HepG2 (cell line): Measurements from ENCODE around the gene SGMS1. TPM values are rescaled to one million over a fixed set of nuclear protein-coding genes. Genes with fewer than 3 reads are reported as not detected.

ENCODE experiments used
- ATAC-seq: fragments of 200-7000 bp; cut with Tn5 transposase; 3 replicates; pipeline ENCODE4 v1.9.1; 2020; ENCODE audit warnings: mild to moderate bottlenecking, moderate library complexity
- BruUV-seq: library from RNA; stranded (reverse); fragments of 400-500 nt; replicated peaks from 2 replicates; lab custom pipeline; 2021; lab: Mats Ljungman, UMichigan
- CTCF ChIA-PET: fragments of 300-600 bp; formaldehyde crosslinking; extraction: SDS; loops from one replicate; lab custom pipeline; 2021; ENCODE audit warnings: low total read pairs, inconsistent platforms, low intra/inter-chr PET ratio; lab: Yijun Ruan, JAX
- POLR2A ChIA-PET: fragments of 350-600 bp; sonication (Branson Sonifier 250); formaldehyde crosslinking; loops from one replicate; lab custom pipeline; 2020; ENCODE audit warnings: antibody characterized with exemption, inconsistent platforms; lab: Yijun Ruan, JAX
- DNase-seq: peaks from one replicate; pipeline ENCODE4 v3.0.0-alpha.2; 2015; ENCODE audit warnings: low spot score
- FAIRE-seq: peaks from 3 replicates; lab custom pipeline; 2011; peaks lifted over from hg19 to GRCh38; lab: Jason Lieb, UNC
- H2AFZ ChIP-seq: one replicate; pipeline ENCODE4 v1.6.1; 2011; ENCODE audit warnings: low read length, inconsistent platforms
- H3K27ac ChIP-seq: fragments of 300-600 bp; 3 replicates; pipeline ENCODE4 v1.8.0; 2011; ENCODE audit warnings: mixed run types, mild to moderate bottlenecking, mixed read lengths, low read length, inconsistent platforms; ENCODE audit not compliant: insufficient read depth; ENCODE audit errors: extremely low read length
- H3K27me3 ChIP-seq, 2 experiments: fragments of 200-600 bp in 1 of 2; 2 replicates in 1 of 2; 3 replicates in 1 of 2; pipeline versions ENCODE4 v1.6.0 to v1.8.0; 2011; ENCODE audit warnings: low read length in 2 of 2, mild to moderate bottlenecking in 2 of 2, moderate library complexity in 2 of 2, inconsistent platforms in 1 of 2; ENCODE audit not compliant: insufficient read depth in 2 of 2, control insufficient read depth in 1 of 2
- H3K36me3 ChIP-seq, 2 experiments: fragments of 200-600 bp in 1 of 2; replicated peaks in 1 of 2; 2 replicates in 1 of 2; 3 replicates in 1 of 2; pipeline versions ENCODE4 v1.5.1 to v1.8.0; 2011; ENCODE audit warnings: low read length in 2 of 2, inconsistent platforms in 1 of 2; ENCODE audit not compliant: insufficient read depth in 2 of 2, control insufficient read depth in 1 of 2
- H3K4me1 ChIP-seq: 2 replicates; pipeline ENCODE4 v1.5.1; 2012; ENCODE audit warnings: low read length, inconsistent platforms; ENCODE audit not compliant: insufficient read depth
- H3K4me2 ChIP-seq: 2 replicates; pipeline ENCODE4 v1.6.0; 2011; ENCODE audit warnings: low read depth, low read length, inconsistent platforms
- H3K4me3 ChIP-seq, 3 experiments: fragments of 200-600 bp in 1 of 3; sonication (generic), shearing (Covaris generic) in 1 of 3; replicated peaks in 1 of 3; 2 replicates each; pipeline ENCODE4 v1.5.1; 2011 to 2016; ENCODE audit warnings: low read length in 3 of 3, inconsistent platforms in 2 of 3, low read depth in 2 of 3, mild to moderate bottlenecking in 2 of 3, control low read depth in 1 of 3, mixed read lengths in 1 of 3; ENCODE audit not compliant: insufficient read depth in 1 of 3
- H3K79me2 ChIP-seq: one replicate; pipeline ENCODE4 v1.6.1; 2011; ENCODE audit warnings: low read length, inconsistent platforms; ENCODE audit not compliant: insufficient read depth
- H3K9ac ChIP-seq: 2 replicates; pipeline ENCODE4 v1.6.0; 2011; ENCODE audit warnings: mild to moderate bottlenecking, low read depth, low read length, inconsistent platforms; ENCODE audit not compliant: insufficient read depth
- H3K9me3 ChIP-seq: 2 replicates; pipeline ENCODE4 v1.5.1; 2012; ENCODE audit warnings: mild to moderate bottlenecking, low read length
- H4K20me1 ChIP-seq: 2 replicates; pipeline ENCODE4 v1.6.0; 2011; ENCODE audit warnings: inconsistent platforms, mild to moderate bottlenecking, low read length, moderate library complexity; ENCODE audit not compliant: insufficient read depth
- GATAD2A ChIP-seq: IDR thresholded peaks from 2 replicates; pipeline ENCODE4 v1.6.1; 2016
- HES4 ChIP-seq: sonication (generic); formaldehyde crosslinking; IDR thresholded peaks from 2 replicates; pipeline ENCODE4 v1.9.0; 2021; ENCODE audit warnings: mild to moderate bottlenecking, missing genetic modification reagents, borderline replicate concordance
- MAFG ChIP-seq: sonication (generic); formaldehyde crosslinking; IDR thresholded peaks from 2 replicates; pipeline ENCODE4 v1.5.1; 2020; ENCODE audit warnings: mild to moderate bottlenecking, missing genetic modification reagents
- ZBED4 ChIP-seq: sonication (generic); formaldehyde crosslinking; IDR thresholded peaks from 2 replicates; pipeline ENCODE4 v1.4.0; 2020; ENCODE audit warnings: missing genetic modification reagents, borderline replicate concordance
- ZNF160 ChIP-seq: sonication (generic); formaldehyde crosslinking; IDR thresholded peaks from 2 replicates; pipeline ENCODE4 v1.8.0; 2022; ENCODE audit warnings: mild to moderate bottlenecking, inconsistent platforms, missing genetic modification reagents
- ZNF644 ChIP-seq: IDR thresholded peaks from 2 replicates; pipeline ENCODE4 v1.6.1; 2016; ENCODE audit warnings: low read depth
- ZNF703 ChIP-seq: sonication (generic); formaldehyde crosslinking; IDR thresholded peaks from 2 replicates; pipeline ENCODE4 v1.5.1; 2020; ENCODE audit warnings: missing genetic modification reagents, mild to moderate bottlenecking, moderate library complexity, borderline replicate concordance
- WGBS: methylation state at CpG from one replicate; pipeline ENCODE4 v1.1.6; 2017; ENCODE audit warnings: low lambda C conversion rate; 5-methylcytosine and 5-hydroxymethylcytosine counted together
- in situ Hi-C: cut with HindIII; loops from 2 replicates; pipeline ENCODE4 v1.10.0; 2017; ENCODE audit warnings: low pct_unique_long_range_greater_than_20kb; ENCODE audit not compliant: extremely low pct_ligation_motif_present
- intact Hi-C: fragments of 100-400 bp; cut with micrococcal nuclease; formaldehyde crosslinking; loops from one replicate; pipeline ENCODE4 v1.10.0; 2022; ENCODE audit not compliant: unreplicated experiment
- polyA plus RNA-seq, 8 experiments: library from polyadenylated mRNA; depleted of rRNA in 3 of 8; stranded (reverse) in 7 of 8; unstranded in 1 of 8; fragments of >200 nt; fragmentation: Illumina TruSeq in 4 of 8; extraction: Trizol in 4 of 8; gene quantifications; 2 replicates each; pipeline versions ENCODE4 v1.2.1 to v1.2.3, GENCODE V29; 2011 to 2016; ENCODE audit warnings: low read depth in 4 of 8, missing spikeins in 1 of 8, mixed read lengths in 1 of 8; ENCODE audit not compliant: insufficient read depth in 1 of 8
- total RNA-seq, 5 experiments: library from RNA; depleted of rRNA; stranded (reverse); fragments of >200 nt; fragmentation: Illumina TruSeq; extraction: Trizol; gene quantifications; 2 replicates each; pipeline ENCODE4 v1.2.3, GENCODE V29; 2016; ENCODE audit warnings: low read depth in 1 of 5

The SGMS1 gene
- total and polyA plus RNA-seq, 2 of the 13 experiments (the other 11 are each of a cell fraction or from before 2014, with no cell fraction given), result 6.5 to 15.1 TPM

- Histone ChIP-seq H3K27ac (no peak overlapping the region), H3K27me3 (no peaks in the 10 kb centered on the region; a peak in 1 of 5 replicates), H2AFZ (no peak overlapping the region), H3K79me2 (no peaks in the 10 kb centered on the region), H3K9ac (no peak overlapping the region), H3K36me3 (no peaks in the 10 kb centered on the region), H4K20me1 (no peaks in the 10 kb centered on the region), H3K4me2 (no peak overlapping the region), H3K4me3 (no peak overlapping the region), H3K9me3 (no peaks in the 10 kb centered on the region), H3K4me1 (peaks cover 11% of the 10 kb centered on the region)
- FAIRE-seq, result no peak
- POLR2A ChIA-PET, result no interaction called here
- no peak; the same call in 2 of the 3 replicates for ATAC-seq
- intact Hi-C loops, result no loop called here
- TF ChIP-seq HES4 (CRISPR knock-in tag), result no peak
- no peak for TF ChIP-seq GATAD2A (CRISPR knock-in tag)
- TF ChIP-seq ZNF160 (CRISPR knock-in tag), result no peak
- no peak for TF ChIP-seq MAFG (CRISPR knock-in tag)
- no peak for TF ChIP-seq ZNF703 (CRISPR knock-in tag)
- TF ChIP-seq ZBED4 (CRISPR knock-in tag), result no peak
- TF ChIP-seq ZNF644 (CRISPR knock-in tag), result no peak
- CTCF ChIA-PET, result no interaction called here
- no peak for DNase-seq
- BruUV-seq, result no TSS peak
- in situ Hi-C loops, result no loop called here
- WGBS, result 49% methylated on average over 3 of the region's 3 CpGs
Measured at GRCh38 chr10:50650481-50650880, 26.7 kb upstream of the SGMS1 start.
